HEK293 (cell line): ENCODE measurements around the gene ABL2.

Experiments used
- GLI2 ChIP-seq: fragments of 450-650 bp; formaldehyde crosslinking; IDR thresholded peaks from 2 replicates; pipeline ENCODE4; 2017; ENCODE audit warnings: missing biosample characterization, missing genetic modification characterization, low read depth, borderline replicate concordance
- SETDB1 ChIP-seq: IDR thresholded peaks from one replicate; pipeline ENCODE4 v1.6.1; 2017; ENCODE audit warnings: mild to moderate bottlenecking, low read length, moderate library complexity, mixed read lengths; ENCODE audit not compliant: insufficient read length
- TSHZ1 ChIP-seq: fragments of 450-650 bp; formaldehyde crosslinking; IDR thresholded peaks from 2 replicates; pipeline ENCODE4 v1.5.1; 2016; ENCODE audit warnings: missing biosample characterization, missing genetic modification characterization, borderline replicate concordance
- ZNF146 ChIP-seq: fragments of 450-650 bp; formaldehyde crosslinking; IDR thresholded peaks from 2 replicates; pipeline ENCODE4 v1.5.1; 2016; ENCODE audit warnings: missing biosample characterization, missing genetic modification characterization
- ZNF169 ChIP-seq: fragments of 450-650 bp; formaldehyde crosslinking; IDR thresholded peaks from 2 replicates; pipeline ENCODE4 v1.5.1; 2016; ENCODE audit warnings: missing biosample characterization, missing genetic modification characterization
- ZNF266 ChIP-seq: fragments of 450-650 bp; formaldehyde crosslinking; IDR thresholded peaks from 2 replicates; pipeline ENCODE4 v1.5.1; 2016; ENCODE audit warnings: missing biosample characterization, missing genetic modification characterization, low read depth
- ZNF404 ChIP-seq: fragments of 450-650 bp; formaldehyde crosslinking; IDR thresholded peaks from 2 replicates; pipeline ENCODE4 v1.5.1; 2017; ENCODE audit warnings: missing biosample characterization, missing genetic modification characterization
- ZNF660 ChIP-seq: fragments of 450-650 bp; IDR thresholded peaks from 2 replicates; pipeline ENCODE4 v1.5.1; 2018; ENCODE audit warnings: missing biosample characterization, mild to moderate bottlenecking, missing genetic modification characterization
- ZNF707 ChIP-seq: fragments of 450-650 bp; formaldehyde crosslinking; IDR thresholded peaks from 2 replicates; pipeline ENCODE4 v1.5.1; 2016; ENCODE audit warnings: missing biosample characterization, missing genetic modification characterization
- ZNF747 ChIP-seq: fragments of 450-650 bp; formaldehyde crosslinking; IDR thresholded peaks from 2 replicates; pipeline ENCODE4 v1.5.1; 2016; ENCODE audit warnings: missing biosample characterization, missing genetic modification characterization
- ZNF830 ChIP-seq: fragments of 450-650 bp; IDR thresholded peaks from 2 replicates; pipeline ENCODE4 v1.5.0; 2018; ENCODE audit warnings: missing biosample characterization, missing genetic modification characterization, low read depth, mild to moderate bottlenecking, moderate library complexity
- TF ChIP-seq, protein P1 (sequence below): fragments of 450-650 bp; formaldehyde crosslinking; IDR thresholded peaks from 2 replicates; pipeline ENCODE4 v1.5.1; 2016; ENCODE audit warnings: missing biosample characterization, missing genetic modification characterization, low read depth
- TF ChIP-seq, protein P2 (sequence below): fragments of 450-650 bp; formaldehyde crosslinking; IDR thresholded peaks from 2 replicates; pipeline ENCODE4 v1.5.1; 2016; ENCODE audit warnings: missing biosample characterization, missing genetic modification characterization
- TF ChIP-seq, protein P3 (sequence below): fragments of 450-650 bp; formaldehyde crosslinking; IDR thresholded peaks from 2 replicates; pipeline ENCODE4 v1.5.1; 2016; ENCODE audit warnings: missing biosample characterization, missing genetic modification characterization

GRCh38 chr1:179053486-179053885 is 176.0 kb downstream of the ABL2 start:
- TF ChIP-seq SETDB1 (no peak), ZNF404 (tag by site-specific recombination) (no peak), ZNF169 (tag by site-specific recombination) (no peak), ZNF747 (tag by site-specific recombination) (no peak), ZNF146 (tag by site-specific recombination) (no peak), ZNF660 (tag by site-specific recombination) (no peak), ZNF830 (no peak), ZNF266 (no peak), TSHZ1 (tag by site-specific recombination) (no peak), GLI2 (tag by site-specific recombination) (no peak), ZNF707 (no peak)
- TF ChIP-seq, protein P1, sequence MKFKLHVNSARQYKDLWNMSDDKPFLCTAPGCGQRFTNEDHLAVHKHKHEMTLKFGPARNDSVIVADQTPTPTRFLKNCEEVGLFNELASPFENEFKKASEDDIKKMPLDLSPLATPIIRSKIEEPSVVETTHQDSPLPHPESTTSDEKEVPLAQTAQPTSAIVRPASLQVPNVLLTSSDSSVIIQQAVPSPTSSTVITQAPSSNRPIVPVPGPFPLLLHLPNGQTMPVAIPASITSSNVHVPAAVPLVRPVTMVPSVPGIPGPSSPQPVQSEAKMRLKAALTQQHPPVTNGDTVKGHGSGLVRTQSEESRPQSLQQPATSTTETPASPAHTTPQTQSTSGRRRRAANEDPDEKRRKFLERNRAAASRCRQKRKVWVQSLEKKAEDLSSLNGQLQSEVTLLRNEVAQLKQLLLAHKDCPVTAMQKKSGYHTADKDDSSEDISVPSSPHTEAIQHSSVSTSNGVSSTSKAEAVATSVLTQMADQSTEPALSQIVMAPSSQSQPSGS, result no peak
- TF ChIP-seq, protein P2, sequence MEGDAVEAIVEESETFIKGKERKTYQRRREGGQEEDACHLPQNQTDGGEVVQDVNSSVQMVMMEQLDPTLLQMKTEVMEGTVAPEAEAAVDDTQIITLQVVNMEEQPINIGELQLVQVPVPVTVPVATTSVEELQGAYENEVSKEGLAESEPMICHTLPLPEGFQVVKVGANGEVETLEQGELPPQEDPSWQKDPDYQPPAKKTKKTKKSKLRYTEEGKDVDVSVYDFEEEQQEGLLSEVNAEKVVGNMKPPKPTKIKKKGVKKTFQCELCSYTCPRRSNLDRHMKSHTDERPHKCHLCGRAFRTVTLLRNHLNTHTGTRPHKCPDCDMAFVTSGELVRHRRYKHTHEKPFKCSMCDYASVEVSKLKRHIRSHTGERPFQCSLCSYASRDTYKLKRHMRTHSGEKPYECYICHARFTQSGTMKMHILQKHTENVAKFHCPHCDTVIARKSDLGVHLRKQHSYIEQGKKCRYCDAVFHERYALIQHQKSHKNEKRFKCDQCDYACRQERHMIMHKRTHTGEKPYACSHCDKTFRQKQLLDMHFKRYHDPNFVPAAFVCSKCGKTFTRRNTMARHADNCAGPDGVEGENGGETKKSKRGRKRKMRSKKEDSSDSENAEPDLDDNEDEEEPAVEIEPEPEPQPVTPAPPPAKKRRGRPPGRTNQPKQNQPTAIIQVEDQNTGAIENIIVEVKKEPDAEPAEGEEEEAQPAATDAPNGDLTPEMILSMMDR (tag by site-specific recombination), result no peak
- TF ChIP-seq, protein P3, sequence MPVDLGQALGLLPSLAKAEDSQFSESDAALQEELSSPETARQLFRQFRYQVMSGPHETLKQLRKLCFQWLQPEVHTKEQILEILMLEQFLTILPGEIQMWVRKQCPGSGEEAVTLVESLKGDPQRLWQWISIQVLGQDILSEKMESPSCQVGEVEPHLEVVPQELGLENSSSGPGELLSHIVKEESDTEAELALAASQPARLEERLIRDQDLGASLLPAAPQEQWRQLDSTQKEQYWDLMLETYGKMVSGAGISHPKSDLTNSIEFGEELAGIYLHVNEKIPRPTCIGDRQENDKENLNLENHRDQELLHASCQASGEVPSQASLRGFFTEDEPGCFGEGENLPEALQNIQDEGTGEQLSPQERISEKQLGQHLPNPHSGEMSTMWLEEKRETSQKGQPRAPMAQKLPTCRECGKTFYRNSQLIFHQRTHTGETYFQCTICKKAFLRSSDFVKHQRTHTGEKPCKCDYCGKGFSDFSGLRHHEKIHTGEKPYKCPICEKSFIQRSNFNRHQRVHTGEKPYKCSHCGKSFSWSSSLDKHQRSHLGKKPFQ (tag by site-specific recombination), result no peak
